GM13976 (cell line): ENCODE measurements around the gene SPDYE6.
"Not testable (repeated sequence)": the region's sequence is repeated elsewhere in the genome, so short reads cannot be mapped to it uniquely, and the experiment has no call there.

Source experiments
- DNase-seq: peaks from one replicate; pipeline ENCODE4 v3.0.0; 2012; ENCODE audit warnings: low spot score
- CTCF ChIP-seq: IDR thresholded peaks from 2 replicates; pipeline ENCODE4 v1.5.1; 2012; ENCODE audit warnings: borderline replicate concordance, mild to moderate bottlenecking; ENCODE audit not compliant: insufficient read depth; ENCODE audit errors: extremely low read depth, missing control alignments, control extremely low read depth
- in situ Hi-C: fragments of 300-500 bp; cut with MboI; formaldehyde crosslinking; loops from one replicate; pipeline ENCODE4 v1.12.0; 2022; ENCODE audit warnings: low sequenced_read_pairs, mixed read lengths, inconsistent platforms; ENCODE audit not compliant: unreplicated experiment

The SPDYE6 gene

DNA sequence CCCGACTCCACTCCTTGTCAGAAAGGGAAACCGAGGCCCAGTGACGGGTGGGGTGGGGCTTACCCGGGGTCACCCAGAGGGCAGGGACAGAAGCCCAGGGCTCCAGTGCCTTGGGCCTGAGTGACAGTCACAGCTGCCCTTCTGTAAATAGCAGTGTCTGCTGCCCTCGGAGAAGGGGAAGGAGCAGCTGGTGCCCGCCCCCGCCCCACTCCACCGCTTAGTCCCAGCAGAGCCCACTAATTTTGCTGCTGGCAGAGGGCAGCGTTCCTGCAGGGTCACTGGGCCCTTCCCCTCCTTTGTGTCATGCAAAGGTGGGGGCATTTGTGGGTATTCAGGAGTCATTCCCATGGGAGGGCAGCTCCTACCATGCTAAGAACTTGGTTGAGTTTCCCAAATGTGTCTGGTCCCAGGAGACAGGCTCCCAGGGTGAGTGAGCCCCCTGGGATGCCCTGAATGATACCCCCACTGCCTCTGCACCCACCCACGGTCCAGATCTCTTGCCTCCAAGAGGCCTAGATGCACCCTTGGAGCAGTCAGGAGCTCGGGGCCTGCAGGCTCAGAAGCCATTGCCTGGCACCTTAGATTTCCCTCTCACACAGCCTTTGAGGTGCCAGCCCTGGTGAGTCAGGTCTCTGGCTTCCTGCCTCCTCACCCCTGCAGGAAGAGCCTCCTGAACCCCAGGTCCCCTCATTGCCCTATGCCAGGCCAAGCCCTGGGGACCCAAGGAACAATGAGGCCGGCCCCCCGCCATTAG, 52.4 kb downstream of the SPDYE6 start:
- in situ Hi-C loops = no loop called here
- no peak for DNase-seq
- no peak for TF ChIP-seq CTCF

DNA sequence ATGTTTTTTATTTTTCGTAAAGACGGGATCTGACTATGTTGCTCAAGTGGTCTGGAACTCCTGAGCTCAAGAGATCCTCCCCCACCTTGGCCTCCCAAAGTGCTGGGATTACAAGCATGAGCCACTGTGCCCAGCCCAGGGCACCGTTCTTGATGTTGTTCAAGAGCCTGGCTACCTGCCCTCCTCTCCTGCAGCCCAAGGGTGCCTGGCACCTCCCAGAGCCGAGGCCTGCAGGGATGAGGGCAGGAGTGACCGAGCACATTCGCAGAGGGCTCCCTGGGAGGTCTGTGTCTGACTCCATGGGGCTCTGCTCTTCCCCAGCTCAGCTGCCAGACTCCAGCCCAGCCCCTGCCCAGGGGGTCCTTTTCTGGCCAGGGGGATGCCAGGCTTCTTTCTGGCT, 54.2 kb downstream of the SPDYE6 start:
- in situ Hi-C loops = no loop called here
- no peak for TF ChIP-seq CTCF
- no peak for DNase-seq

DNA sequence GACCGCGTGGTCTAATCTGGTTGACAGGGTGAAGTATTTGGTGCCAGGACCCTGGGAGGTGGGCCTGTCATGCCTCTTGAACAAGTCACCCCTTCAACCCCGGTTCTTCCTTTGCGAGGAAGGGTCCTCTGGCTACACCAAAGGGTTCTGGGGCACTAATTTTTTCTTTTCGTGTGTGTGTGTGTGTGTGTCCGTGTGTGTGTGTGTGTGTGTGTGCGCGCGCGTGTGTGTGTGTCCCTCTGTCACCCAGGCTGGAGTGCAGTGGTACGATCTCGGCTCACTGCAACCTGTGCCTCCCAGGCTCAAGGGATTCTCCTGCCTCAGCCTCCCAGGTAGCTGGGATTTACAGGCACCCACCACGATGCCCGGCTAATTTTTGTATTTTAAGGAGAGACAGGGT, 54.9 kb downstream of the SPDYE6 start:
- DNase-seq, in situ Hi-C loops: not testable (repeated sequence)

- in situ Hi-C loops = no loop called here
- no peak for DNase-seq
- no peak for TF ChIP-seq CTCF
These were observed 55.5 kb downstream of the SPDYE6 start for GRCh38 chr7:102300643-102301221.

- no peak for DNase-seq
- no peak for TF ChIP-seq CTCF
- in situ Hi-C loops = no loop called here
These were observed 58.6 kb downstream of the SPDYE6 start for GRCh38 chr7:102297487-102298218.

DNA sequence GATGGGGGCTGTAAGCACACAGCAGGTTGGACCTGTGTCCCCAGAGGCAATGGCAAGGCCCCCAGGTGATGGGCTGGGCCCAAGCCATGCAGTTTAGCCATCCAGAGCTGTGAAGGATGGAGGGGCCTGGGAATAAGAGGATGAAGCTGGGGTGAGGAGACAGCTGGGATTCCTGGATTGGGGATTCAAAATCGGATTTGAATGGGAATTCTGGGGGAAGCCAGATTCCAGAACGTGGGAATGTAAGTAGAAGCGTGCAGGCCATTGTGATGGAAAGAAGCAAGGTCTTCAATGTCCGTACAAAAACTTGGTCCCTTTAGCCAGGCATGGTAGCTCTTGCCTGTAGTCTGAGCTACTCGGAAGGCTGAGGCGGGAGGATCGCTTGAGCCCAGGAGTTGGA, 59.7 kb downstream of the SPDYE6 start:
- in situ Hi-C loops = no loop called here
- no peak for TF ChIP-seq CTCF
- no peak for DNase-seq

GRCh38 chr7:102296179-102296438, 60.1 kb downstream of the SPDYE6 start:
- no peak for TF ChIP-seq CTCF
- in situ Hi-C loops = no loop called here
- no peak for DNase-seq
